Measurements from ENCODE around the gene SPAG9.
"Not testable (repeated sequence)": the region's sequence is repeated elsewhere in the genome, so short reads cannot be mapped to it uniquely, and the experiment has no call there.

SPAG9 gene

DNA sequence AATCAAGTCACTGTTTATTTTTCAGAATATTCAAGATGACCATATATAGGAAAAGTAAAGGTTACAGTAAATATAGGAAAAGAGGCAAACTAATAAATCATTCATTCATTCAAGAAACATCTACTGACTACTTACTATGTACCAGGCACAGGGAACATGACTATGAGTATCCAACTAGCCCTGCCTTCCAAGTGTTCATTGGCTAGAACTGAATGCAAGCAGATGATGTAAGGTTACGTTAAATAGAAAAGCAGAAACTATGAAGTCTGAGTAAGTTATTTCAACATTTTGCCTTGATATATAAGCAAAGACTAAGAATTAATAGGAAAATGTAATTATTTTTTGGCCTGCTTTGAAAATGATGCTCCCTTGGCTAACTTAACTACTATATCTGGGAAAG lies 36.7 kb downstream of the SPAG9 start:
- Histone ChIP-seq H3K27ac (no peak overlapping the region), H3K36me3 (replicated peaks) (no peaks in the 10 kb centered on the region), H3K4me3 (ENCODE audit: low read depth, low read length) (no peak overlapping the region), H3K27me3 (replicated peaks) (no peaks in the 10 kb centered on the region)
- TF ChIP-seq, protein P1, sequence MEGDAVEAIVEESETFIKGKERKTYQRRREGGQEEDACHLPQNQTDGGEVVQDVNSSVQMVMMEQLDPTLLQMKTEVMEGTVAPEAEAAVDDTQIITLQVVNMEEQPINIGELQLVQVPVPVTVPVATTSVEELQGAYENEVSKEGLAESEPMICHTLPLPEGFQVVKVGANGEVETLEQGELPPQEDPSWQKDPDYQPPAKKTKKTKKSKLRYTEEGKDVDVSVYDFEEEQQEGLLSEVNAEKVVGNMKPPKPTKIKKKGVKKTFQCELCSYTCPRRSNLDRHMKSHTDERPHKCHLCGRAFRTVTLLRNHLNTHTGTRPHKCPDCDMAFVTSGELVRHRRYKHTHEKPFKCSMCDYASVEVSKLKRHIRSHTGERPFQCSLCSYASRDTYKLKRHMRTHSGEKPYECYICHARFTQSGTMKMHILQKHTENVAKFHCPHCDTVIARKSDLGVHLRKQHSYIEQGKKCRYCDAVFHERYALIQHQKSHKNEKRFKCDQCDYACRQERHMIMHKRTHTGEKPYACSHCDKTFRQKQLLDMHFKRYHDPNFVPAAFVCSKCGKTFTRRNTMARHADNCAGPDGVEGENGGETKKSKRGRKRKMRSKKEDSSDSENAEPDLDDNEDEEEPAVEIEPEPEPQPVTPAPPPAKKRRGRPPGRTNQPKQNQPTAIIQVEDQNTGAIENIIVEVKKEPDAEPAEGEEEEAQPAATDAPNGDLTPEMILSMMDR (IDR thresholded peaks at IDR 0.05; ENCODE audit: low read depth, low read length, missing control alignments), result no peak
- in situ Hi-C loops (cut with HindIII; ENCODE audit: low pct_ligation_motif_present, low sequenced_read_pairs), result no loop called here
- DNase-seq, result no peak

DNA sequence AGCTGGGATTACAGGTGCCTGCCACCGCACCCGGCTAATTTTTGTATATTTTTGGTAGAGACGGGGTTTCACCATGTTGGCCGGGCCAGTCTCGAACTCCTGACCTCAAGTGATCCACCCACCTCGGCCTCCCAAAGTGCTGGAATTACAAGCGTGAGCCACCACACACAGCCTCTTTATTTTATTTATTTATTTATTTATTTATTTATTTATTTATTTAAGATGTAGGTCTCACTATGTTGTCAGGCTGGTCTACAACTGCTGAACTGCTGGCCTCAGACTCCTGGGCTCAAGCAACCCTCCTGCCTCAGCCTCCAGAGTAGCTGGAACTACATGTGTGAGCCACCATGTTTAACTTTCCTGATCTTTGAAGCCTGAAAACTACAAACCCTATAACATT lies 37.3 kb downstream of the SPAG9 start:
- H3K4me3 ChIP-seq (ENCODE audit: low read depth, low read length); H3K27ac ChIP-seq; H3K36me3 ChIP-seq (replicated peaks); in situ Hi-C loops (cut with HindIII; ENCODE audit: low pct_ligation_motif_present, low sequenced_read_pairs); H3K27me3 ChIP-seq (replicated peaks); DNase-seq: not testable (repeated sequence)

DNA sequence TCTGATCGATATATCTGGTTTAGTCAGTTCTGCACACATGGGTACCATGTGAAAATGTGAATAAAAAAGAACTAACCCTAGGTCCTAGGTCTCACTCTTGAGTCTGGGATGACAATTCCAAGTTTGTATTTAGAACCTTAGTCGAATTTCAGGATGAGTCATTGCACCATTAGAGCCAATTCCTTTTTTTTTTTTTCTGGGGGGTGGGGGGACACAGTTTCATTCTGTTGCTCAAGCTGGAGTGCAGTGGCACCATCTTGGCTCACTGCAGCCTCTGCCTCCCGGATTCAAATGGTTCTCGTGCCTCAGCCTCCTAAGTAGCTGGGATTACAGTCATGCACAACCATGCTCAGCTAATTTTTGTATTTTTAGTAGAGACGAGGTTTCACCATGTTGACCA lies 41.6 kb downstream of the SPAG9 start:
- in situ Hi-C loops (cut with HindIII; ENCODE audit: low pct_ligation_motif_present, low sequenced_read_pairs), result no loop called here
- TF ChIP-seq, protein P1 (IDR thresholded peaks at IDR 0.05; ENCODE audit: low read depth, low read length, missing control alignments), result no peak
- no peak overlapping the region for H3K4me3 ChIP-seq (ENCODE audit: low read depth, low read length)
- peaks cover 14% of the 10 kb centered on the region for H3K36me3 ChIP-seq (replicated peaks)
- no peak for DNase-seq
- no peaks in the 10 kb centered on the region for H3K27me3 ChIP-seq (replicated peaks)
- H3K27ac ChIP-seq, result no peak overlapping the region

DNA sequence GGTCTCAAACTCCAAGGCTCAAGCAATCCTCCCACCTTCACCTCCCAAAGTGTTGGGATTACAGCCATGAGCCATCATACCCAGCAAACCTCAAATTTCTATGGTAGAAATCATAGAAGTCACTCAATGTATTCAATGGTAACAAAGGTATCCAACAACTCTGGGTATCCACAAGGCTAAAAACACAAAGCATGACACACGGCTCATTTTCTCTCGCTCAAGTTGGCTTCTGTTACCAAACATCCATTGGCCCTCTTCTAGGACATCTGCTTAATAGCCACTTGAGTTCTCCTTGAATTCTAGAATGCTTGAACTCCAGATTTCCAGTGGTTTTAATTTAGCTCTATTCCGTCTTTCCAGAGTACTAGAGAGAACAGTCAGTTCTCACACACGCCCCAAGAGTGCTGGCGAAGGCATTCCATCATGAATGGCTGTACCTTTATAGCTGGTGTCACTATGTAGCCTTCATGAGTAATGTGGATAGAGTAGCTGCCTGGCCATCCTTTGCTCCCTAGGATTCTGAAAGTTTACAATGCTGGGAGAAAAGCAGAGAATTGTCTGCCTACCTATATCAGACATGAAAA lies 42.6 kb downstream of the SPAG9 start:
- no peak for DNase-seq
- TF ChIP-seq, protein P1 (IDR thresholded peaks at IDR 0.05; ENCODE audit: low read depth, low read length, missing control alignments), result no peak
- Histone ChIP-seq H3K27me3 (replicated peaks) (no peaks in the 10 kb centered on the region), H3K36me3 (replicated peaks) (peaks cover 14% of the 10 kb centered on the region), H3K4me3 (ENCODE audit: low read depth, low read length) (no peak overlapping the region), H3K27ac (no peak overlapping the region)
- in situ Hi-C loops (cut with HindIII; ENCODE audit: low pct_ligation_motif_present, low sequenced_read_pairs), result no loop called here

DNA sequence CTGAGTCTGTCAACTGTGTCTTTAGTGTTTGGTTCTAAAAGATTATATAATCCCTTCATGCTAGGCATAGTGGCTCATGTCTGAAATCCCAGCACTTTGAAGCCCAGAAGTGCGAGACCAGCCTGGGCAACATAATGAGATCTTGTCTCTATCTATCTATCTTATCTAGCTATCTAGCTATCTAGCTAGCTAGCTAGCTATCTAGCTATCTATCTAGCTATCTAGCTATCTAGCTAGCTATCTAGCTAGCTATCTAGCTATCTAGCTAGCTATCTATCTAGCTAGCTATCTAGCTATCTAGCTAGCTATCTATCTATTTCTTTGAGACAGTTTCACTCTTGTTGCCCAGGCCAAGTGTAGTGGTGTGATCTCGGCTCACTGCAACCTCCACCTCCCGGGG lies 43.8 kb downstream of the SPAG9 start:
- TF ChIP-seq, protein P1 (IDR thresholded peaks at IDR 0.05; ENCODE audit: low read depth, low read length, missing control alignments), result no peak
- H3K36me3 ChIP-seq (replicated peaks), result peaks cover 14% of the 10 kb centered on the region
- DNase-seq, result no peak
- in situ Hi-C loops (cut with HindIII; ENCODE audit: low pct_ligation_motif_present, low sequenced_read_pairs), result no loop called here
- no peaks in the 10 kb centered on the region for H3K27me3 ChIP-seq (replicated peaks)
- H3K4me3 ChIP-seq (ENCODE audit: low read depth, low read length), result no peak overlapping the region
- H3K27ac ChIP-seq, result no peak overlapping the region

DNA sequence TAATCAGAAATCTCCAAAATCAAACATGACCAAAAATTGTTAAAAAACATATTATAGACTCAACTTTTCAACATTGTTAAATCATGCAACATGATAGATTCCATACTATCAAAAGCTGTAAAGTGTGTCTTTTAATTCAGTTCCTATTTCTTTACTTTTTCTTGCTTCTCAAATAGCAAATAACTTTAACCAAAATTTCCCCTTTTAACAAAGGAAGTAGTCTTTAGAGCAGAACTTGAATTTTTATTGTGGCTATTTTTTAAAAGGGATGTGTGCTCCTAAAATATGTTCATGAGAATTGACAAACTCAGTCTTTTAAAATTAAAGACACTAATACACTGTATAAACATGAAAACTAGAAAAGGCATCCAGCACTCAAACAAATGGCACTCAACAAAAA lies 49.1 kb downstream of the SPAG9 start:
- Histone ChIP-seq H3K27ac (no peak overlapping the region), H3K4me3 (ENCODE audit: low read depth, low read length) (no peak overlapping the region), H3K27me3 (replicated peaks) (no peaks in the 10 kb centered on the region), H3K36me3 (replicated peaks) (peaks cover 2% of the 10 kb centered on the region)
- in situ Hi-C loops (cut with HindIII; ENCODE audit: low pct_ligation_motif_present, low sequenced_read_pairs), result no loop called here
- TF ChIP-seq, protein P1 (IDR thresholded peaks at IDR 0.05; ENCODE audit: low read depth, low read length, missing control alignments), result no peak
- no peak for DNase-seq

Data from brain microvascular endothelial cell (primary cell).